Fibroblast of villous mesenchyme (primary cell): ENCODE results near the gene LMAN2. TPM values are rescaled to one million over a fixed set of nuclear protein-coding genes. Genes with fewer than 3 reads are reported as not detected.

Experiments used
- DNase-seq: peaks from one replicate; pipeline ENCODE4 v3.0.0-alpha.2; 2010; ENCODE audit warnings: low read depth
- H3K4me3 ChIP-seq: 2 replicates; pipeline ENCODE4 v1.5.1; 2011; ENCODE audit warnings: low read depth, mild to moderate bottlenecking, low read length
- total RNA-seq: library from RNA; depleted of rRNA; stranded (reverse); fragments of >200 nt; gene quantifications from 2 replicates; pipeline ENCODE4 v1.2.3, GENCODE V29; 2012
- TF ChIP-seq, protein P1 (sequence below): IDR thresholded peaks from 2 replicates; pipeline ENCODE4 v1.5.1; 2012; ENCODE audit warnings: low read depth, mild to moderate bottlenecking, low read length; ENCODE audit not compliant: insufficient read depth

Gene LMAN2
- total RNA-seq, 1 donor: 284 TPM

DNA sequence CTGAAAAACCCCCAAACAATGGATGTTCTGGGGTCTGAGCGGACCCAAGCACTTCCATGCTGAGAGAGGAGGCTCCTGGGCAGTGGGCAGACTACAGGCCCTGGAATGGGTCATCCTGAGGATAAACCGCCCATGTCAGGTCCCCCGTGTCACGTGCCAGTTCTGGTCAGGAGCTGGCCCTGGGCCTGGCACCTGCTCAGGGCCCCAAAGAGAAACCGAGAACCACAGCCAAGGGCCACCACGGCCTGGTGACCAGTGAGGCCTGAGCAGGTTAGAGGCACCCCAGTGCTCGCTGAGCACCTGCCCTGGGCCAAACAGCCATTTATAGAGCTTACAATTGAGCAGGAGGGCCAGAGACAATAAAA, 15.8 kb downstream of the LMAN2 start:
- DNase-seq: no peak
- TF ChIP-seq, protein P1, sequence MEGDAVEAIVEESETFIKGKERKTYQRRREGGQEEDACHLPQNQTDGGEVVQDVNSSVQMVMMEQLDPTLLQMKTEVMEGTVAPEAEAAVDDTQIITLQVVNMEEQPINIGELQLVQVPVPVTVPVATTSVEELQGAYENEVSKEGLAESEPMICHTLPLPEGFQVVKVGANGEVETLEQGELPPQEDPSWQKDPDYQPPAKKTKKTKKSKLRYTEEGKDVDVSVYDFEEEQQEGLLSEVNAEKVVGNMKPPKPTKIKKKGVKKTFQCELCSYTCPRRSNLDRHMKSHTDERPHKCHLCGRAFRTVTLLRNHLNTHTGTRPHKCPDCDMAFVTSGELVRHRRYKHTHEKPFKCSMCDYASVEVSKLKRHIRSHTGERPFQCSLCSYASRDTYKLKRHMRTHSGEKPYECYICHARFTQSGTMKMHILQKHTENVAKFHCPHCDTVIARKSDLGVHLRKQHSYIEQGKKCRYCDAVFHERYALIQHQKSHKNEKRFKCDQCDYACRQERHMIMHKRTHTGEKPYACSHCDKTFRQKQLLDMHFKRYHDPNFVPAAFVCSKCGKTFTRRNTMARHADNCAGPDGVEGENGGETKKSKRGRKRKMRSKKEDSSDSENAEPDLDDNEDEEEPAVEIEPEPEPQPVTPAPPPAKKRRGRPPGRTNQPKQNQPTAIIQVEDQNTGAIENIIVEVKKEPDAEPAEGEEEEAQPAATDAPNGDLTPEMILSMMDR: no peak
- H3K4me3 ChIP-seq: no peak overlapping the region

DNA sequence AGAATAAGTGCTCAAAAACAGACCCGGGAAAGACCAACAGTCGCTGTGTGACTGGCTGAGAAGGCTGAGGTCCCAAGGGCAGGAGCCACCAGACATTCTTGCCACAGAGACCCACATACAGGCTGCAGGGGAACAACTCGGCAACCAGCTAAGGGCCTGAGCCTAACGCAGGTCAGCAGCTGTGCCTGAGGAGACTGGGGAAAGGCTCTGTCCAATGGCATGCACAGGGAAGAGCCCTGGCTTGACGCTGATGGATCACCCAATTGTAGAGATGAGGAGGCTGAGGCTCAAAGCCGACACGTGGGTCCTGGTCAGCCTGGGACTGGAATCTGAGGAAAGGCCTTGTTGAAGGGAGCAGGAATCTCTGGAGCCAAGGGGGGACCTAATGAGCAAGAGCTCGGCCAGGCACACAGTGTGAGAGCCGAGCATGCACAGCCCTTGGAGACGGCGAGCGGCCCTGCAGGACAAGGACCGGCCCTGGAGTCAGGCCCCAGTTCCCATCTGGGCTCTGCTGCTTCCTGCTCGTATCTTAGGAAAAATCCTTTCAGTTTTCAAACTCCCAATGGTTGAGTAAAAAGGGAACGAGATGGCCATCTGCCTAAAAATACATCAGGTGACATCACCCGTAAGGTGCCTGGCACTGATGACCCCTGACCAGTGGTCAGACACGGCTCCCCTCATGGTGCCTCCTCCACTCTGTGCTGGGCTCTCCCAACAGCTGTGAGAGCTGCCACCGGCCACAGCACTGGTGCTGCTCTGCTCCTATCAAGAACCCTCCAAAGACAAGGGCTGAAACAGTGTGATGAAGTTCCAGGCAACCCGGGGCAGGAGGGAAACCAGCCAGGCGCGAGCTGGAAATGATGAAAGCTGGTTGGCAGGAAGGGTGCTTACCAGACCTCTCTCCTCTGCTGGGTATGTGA, 16.4 kb downstream of the LMAN2 start:
- DNase-seq: no peak
- TF ChIP-seq, protein P1: no peak
- H3K4me3 ChIP-seq: no peak overlapping the region

DNA sequence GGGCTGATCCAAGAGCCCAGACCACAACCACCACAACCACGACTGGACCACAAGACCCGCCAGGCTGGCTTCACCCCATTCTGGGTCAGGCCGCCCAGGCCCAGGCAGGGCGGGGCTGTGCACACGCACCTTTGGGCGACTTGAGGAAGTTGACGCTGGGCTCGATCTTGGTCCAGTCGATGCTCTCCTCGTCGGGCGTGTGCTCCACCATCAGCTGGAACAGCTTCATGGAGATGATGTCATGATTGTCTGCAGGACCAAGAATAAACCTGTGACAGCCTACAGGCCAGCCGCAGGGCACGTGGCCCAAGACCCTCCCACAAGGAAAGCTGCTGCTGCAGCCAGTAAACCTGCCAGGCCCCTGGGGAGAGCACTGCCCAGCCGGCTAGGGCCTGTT, 17.3 kb downstream of the LMAN2 start:
- TF ChIP-seq, protein P1: no peak
- no peak overlapping the region for H3K4me3 ChIP-seq
- no peak for DNase-seq

DNA sequence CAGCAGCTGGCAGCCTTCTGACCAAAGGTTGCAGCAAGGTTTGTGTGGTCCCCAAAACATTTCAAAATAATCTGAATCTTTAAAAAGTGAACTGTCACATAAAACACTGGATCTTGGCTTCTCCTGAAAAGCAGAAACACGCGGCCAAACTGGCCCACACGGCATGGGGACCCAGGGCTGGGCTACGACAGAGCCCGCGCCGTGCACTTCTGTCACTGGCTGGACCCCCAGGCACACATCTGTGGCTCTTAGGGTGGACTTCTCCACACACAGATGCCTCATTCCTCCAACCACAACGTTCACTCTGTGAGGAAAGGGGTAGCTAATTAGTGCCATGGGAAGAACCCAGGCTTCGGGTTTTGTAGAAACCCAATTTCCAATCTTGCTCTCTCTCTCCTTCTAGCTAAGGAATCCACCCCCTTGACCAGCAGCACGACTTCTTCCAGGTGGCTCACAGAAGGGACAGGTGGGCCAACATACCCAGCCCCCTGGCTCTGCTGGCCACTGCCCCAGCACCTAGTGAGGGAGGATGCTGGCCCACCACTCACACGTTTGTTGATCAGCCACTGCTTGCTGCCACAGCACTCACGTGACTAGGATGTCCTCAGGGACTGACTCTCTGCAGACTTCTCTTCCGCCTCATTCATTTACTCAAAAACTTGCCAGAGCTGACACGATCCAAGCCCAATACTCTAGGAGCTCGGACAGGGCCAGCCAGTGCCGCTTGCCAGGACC, 17.9 kb downstream of the LMAN2 start:
- no peak overlapping the region for H3K4me3 ChIP-seq
- TF ChIP-seq, protein P1: no peak
- no peak for DNase-seq

DNA sequence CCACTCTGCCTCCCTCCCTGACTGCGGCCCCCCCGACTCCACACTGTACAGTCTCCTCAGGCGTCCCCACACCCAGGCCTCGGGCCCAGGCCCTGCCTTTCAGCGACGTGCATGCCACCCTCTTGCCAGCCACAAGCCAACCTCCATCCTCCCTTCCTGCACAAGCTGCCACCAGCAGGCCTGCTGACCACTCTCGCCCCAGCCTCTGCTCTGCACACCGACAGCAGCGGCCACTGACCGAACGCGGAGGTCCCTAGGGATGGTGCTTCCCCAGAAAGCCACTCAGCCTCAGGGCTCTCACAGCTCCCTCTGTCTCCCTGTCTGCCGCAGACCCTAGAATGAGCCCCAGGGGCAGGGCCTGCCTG, 18.6 kb downstream of the LMAN2 start:
- no peak overlapping the region for H3K4me3 ChIP-seq
- TF ChIP-seq, protein P1: no peak
- no peak for DNase-seq

DNA sequence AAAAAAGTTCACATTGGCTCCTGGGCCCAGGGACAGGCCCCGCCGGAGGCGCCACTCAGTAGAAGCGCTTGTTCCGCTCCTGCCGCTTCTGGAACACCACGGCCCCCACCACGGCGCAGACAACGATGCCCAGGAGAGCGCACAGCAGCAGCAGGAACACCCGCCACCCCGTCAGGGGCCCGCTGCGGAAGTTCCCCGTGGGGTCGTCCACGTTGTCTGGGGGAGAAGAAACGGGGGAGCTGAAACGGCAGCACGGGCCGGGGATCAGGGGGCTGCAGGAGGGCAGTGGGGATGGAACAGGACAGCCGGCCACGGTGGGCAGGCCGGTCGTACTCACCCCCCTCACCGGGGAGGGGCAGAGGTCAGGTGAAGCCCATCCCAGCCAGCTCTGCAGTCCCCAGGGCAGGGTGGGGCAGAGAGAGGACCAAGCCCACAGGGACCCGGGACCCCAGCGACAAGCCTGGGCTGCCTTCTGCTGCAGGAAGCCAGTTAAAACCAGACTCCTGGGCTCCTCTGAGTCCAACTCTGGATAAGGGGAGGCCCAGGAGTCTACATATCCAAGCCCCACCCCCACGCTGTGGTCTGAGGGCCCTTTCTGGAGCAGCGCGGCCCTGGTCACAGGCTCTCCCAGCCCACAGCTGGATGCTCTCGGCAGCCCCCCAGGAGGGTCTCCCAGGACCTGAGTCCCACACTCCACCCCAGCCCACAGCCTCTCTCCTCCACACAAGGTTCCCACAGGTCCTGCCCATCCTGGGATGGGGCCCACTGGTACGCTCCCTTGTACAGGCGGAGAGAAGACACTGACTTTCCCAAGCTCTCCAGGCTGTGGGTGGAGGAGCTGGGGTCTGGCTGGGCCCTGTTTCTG, 19.2 kb downstream of the LMAN2 start:
- TF ChIP-seq, protein P1: no peak
- DNase-seq: no peak
- H3K4me3 ChIP-seq: no peak overlapping the region
